HFF-Myc (cell line): Measurements from ENCODE around the gene ITGA6.

Experiments used
- DNase-seq: peaks from one replicate; pipeline ENCODE4 v3.0.0-alpha.2; 2011; ENCODE audit warnings: low read depth; ENCODE audit errors: extremely low read depth
- H3K4me3 ChIP-seq: replicated peaks from 2 replicates; pipeline ENCODE4 v1.5.1; 2011; ENCODE audit warnings: low read depth, mild to moderate bottlenecking, control low read depth, low read length
- CTCF ChIP-seq: IDR thresholded peaks from 2 replicates; pipeline ENCODE4 v1.5.1; 2012; ENCODE audit warnings: mild to moderate bottlenecking, low read depth, low read length, control low read depth; ENCODE audit errors: missing control alignments

ITGA6 gene

GRCh38 chr2:172427256-172427989, at the start of gene ITGA6:
Gene ITGA6 (plus strand): TSS chr2:172427586.
- H3K4me3 ChIP-seq, result peak within 1 kb of the TSS; percentile 65
- DNase-seq, result no peak
- TF ChIP-seq CTCF, result peak; percentile 12

- no peak overlapping the region for H3K4me3 ChIP-seq
- no peak for DNase-seq
- no peak for TF ChIP-seq CTCF
These were observed 46.7 kb upstream of the ITGA6 start for GRCh38 chr2:172380436-172381274.

- no peak for TF ChIP-seq CTCF
- DNase-seq, result no peak
- H3K4me3 ChIP-seq, result no peak overlapping the region
These were observed 45.9 kb upstream of the ITGA6 start for GRCh38 chr2:172381275-172382027.

- no peak overlapping the region for H3K4me3 ChIP-seq
- TF ChIP-seq CTCF, result no peak
- no peak for DNase-seq
These were observed 40.0 kb upstream of the ITGA6 start for GRCh38 chr2:172387361-172387760.

- TF ChIP-seq CTCF, result no peak
- DNase-seq, result no peak
- H3K4me3 ChIP-seq, result no peak overlapping the region
These were observed 37.6 kb upstream of the ITGA6 start for GRCh38 chr2:172389685-172390339.

GRCh38 chr2:172394002-172394401, 33.4 kb upstream of the ITGA6 start:
- no peak for TF ChIP-seq CTCF
- DNase-seq, result no peak
- no peak overlapping the region for H3K4me3 ChIP-seq
